Bone marrow (tissue), 2 donors: Measurements from ENCODE around the gene TSHZ2.
A peak's percentile ranks its signal among the peaks of the same experiment; 100 is the strongest.

ENCODE experiments used
- DNase-seq, 2 donors: peaks; one replicate each; lab custom pipeline; 2025; lab: John Stamatoyannopoulos, UW

Gene TSHZ2

GRCh38 chr20:53208110-53208832 lies 236.1 kb downstream of the TSHZ2 start:
- no peak for DNase-seq

- DNase-seq, result no peak
Measured at GRCh38 chr20:53210041-53210440, 237.9 kb downstream of the TSHZ2 start.

- DNase-seq, result no peak
Measured at GRCh38 chr20:53210931-53211330, 238.8 kb downstream of the TSHZ2 start.

GRCh38 chr20:53212018-53212417 lies 239.9 kb downstream of the TSHZ2 start:
- DNase-seq, result no peak

- no peak for DNase-seq
Measured at GRCh38 chr20:53214392-53214791, 242.2 kb downstream of the TSHZ2 start.

- no peak for DNase-seq
Measured at GRCh38 chr20:53215166-53215565, 243.0 kb downstream of the TSHZ2 start.

GRCh38 chr20:53216478-53216855 lies 244.3 kb downstream of the TSHZ2 start:
- DNase-seq, result no peak

GRCh38 chr20:53216856-53217576 lies 244.9 kb downstream of the TSHZ2 start:
- DNase-seq, result peak; percentile 4 to 6

- DNase-seq, result no peak
Measured at GRCh38 chr20:53220482-53221307, 248.5 kb downstream of the TSHZ2 start.

GRCh38 chr20:53221731-53222130 lies 249.6 kb downstream of the TSHZ2 start:
- DNase-seq, result no peak

- DNase-seq, result no peak
Measured at GRCh38 chr20:53222416-53222815, 250.3 kb downstream of the TSHZ2 start.

- no peak for DNase-seq
Measured at GRCh38 chr20:53222932-53223331, 250.8 kb downstream of the TSHZ2 start.

GRCh38 chr20:53223626-53224172 lies 251.5 kb downstream of the TSHZ2 start:
- DNase-seq, result no peak

- no peak for DNase-seq
Measured at GRCh38 chr20:53224851-53225250, 252.7 kb downstream of the TSHZ2 start.

- DNase-seq, result no peak
Measured at GRCh38 chr20:53226826-53227225, 254.7 kb downstream of the TSHZ2 start.

GRCh38 chr20:53227523-53227922 lies 255.4 kb downstream of the TSHZ2 start:
- no peak for DNase-seq

GRCh38 chr20:53231061-53231460 lies 258.9 kb downstream of the TSHZ2 start:
- DNase-seq, result no peak

- no peak for DNase-seq
Measured at GRCh38 chr20:53237461-53237860, 265.3 kb downstream of the TSHZ2 start.

GRCh38 chr20:53238121-53238660 lies 266.0 kb downstream of the TSHZ2 start:
- DNase-seq, result no peak

- DNase-seq, result no peak
Measured at GRCh38 chr20:53243152-53243551, 271.0 kb downstream of the TSHZ2 start.

GRCh38 chr20:53244711-53245110 lies 272.6 kb downstream of the TSHZ2 start:
- no peak for DNase-seq

- no peak for DNase-seq
Measured at GRCh38 chr20:53245574-53245973, 273.4 kb downstream of the TSHZ2 start.
